HG02642 (cell line): ENCODE measurements around the gene RPL10L.

Experiments used
- ATAC-seq: cut with Tn5 transposase; IDR thresholded peaks from one replicate; pipeline ENCODE4 v1.9.1; 2021; ENCODE audit warnings: mild to moderate bottlenecking; ENCODE audit not compliant: unreplicated experiment, poor library complexity

The RPL10L gene

GRCh38 chr14:46651526-46652144 is at the start of gene RPL10L:
Gene RPL10L (minus strand): TSS chr14:46651781. CDS start chr14:46651736, 45 bp downstream.
- ATAC-seq, result no peak

GRCh38 chr14:46691819-46692218 is 40.2 kb upstream of the RPL10L start:
- ATAC-seq, result no peak

- ATAC-seq, result no peak
Measured at GRCh38 chr14:46686652-46687051, 35.1 kb upstream of the RPL10L start.

GRCh38 chr14:46672128-46672527 is 20.5 kb upstream of the RPL10L start:
- no peak for ATAC-seq

GRCh38 chr14:46663382-46663781 is 11.8 kb upstream of the RPL10L start:
- no peak for ATAC-seq

- no peak for ATAC-seq
Measured at GRCh38 chr14:46661728-46662127, 10.1 kb upstream of the RPL10L start.

- ATAC-seq, result no peak
Measured at GRCh38 chr14:46653031-46653755, 1.6 kb upstream of the RPL10L start.

- no peak for ATAC-seq
Measured at GRCh38 chr14:46646796-46647195, 4.8 kb downstream of the RPL10L start.

GRCh38 chr14:46626876-46627275 is 24.7 kb downstream of the RPL10L start:
- ATAC-seq, result no peak
